ENCODE results near the gene CXCL13. TPM values are rescaled to one million over a fixed set of nuclear protein-coding genes. Genes with fewer than 3 reads are reported as not detected.

The CXCL13 gene
- total RNA-seq, 1 experiment from 2014 or later = not detected

GRCh38 chr4:77593993-77594392, 11.6 kb upstream of the CXCL13 start:
- Histone ChIP-seq H3K36me3 (ENCODE audit: insufficient read depth, low read length) (no peaks in the 10 kb centered on the region), H3K27me3 (ENCODE audit: low read length) (no peaks in the 10 kb centered on the region), H3K9me3 (ENCODE audit: low read length) (no peaks in the 10 kb centered on the region), H3K27ac (ENCODE audit: low read length) (no peak overlapping the region), H3K9ac (ENCODE audit: low read length) (no peak overlapping the region), H3K9me2 (replicated peaks; ENCODE audit: insufficient read depth, low read length) (no peaks in the 10 kb centered on the region), H3K4me3 (ENCODE audit: low read length) (no peak overlapping the region), H3K79me2 (ENCODE audit: low read length) (no peaks in the 10 kb centered on the region), H3K4me2 (ENCODE audit: low read depth, low read length, poor library complexity, severe bottlenecking) (no peak overlapping the region), H4K20me1 (ENCODE audit: insufficient read depth, low read depth, low read length) (no peaks in the 10 kb centered on the region), H2AFZ (ENCODE audit: low read length) (no peak overlapping the region), H3K4me1 (ENCODE audit: low read length) (no peaks in the 10 kb centered on the region)
- DNase-seq = no peak

GRCh38 chr4:77595364-77595973, 10.2 kb upstream of the CXCL13 start:
- Histone ChIP-seq H4K20me1 (ENCODE audit: insufficient read depth, low read depth, low read length) (no peaks in the 10 kb centered on the region), H3K79me2 (ENCODE audit: low read length) (no peaks in the 10 kb centered on the region), H3K27me3 (ENCODE audit: low read length) (no peaks in the 10 kb centered on the region), H3K9ac (ENCODE audit: low read length) (no peak overlapping the region), H2AFZ (ENCODE audit: low read length) (no peak overlapping the region), H3K4me2 (ENCODE audit: low read depth, low read length, poor library complexity, severe bottlenecking) (no peak overlapping the region), H3K9me2 (replicated peaks; ENCODE audit: insufficient read depth, low read length) (no peaks in the 10 kb centered on the region), H3K36me3 (ENCODE audit: insufficient read depth, low read length) (no peaks in the 10 kb centered on the region), H3K4me3 (ENCODE audit: low read length) (no peak overlapping the region), H3K27ac (ENCODE audit: low read length) (no peak overlapping the region), H3K4me1 (ENCODE audit: low read length) (no peaks in the 10 kb centered on the region), H3K9me3 (ENCODE audit: low read length) (no peaks in the 10 kb centered on the region)
- no peak for DNase-seq

GRCh38 chr4:77599378-77599777, 6.2 kb upstream of the CXCL13 start:
- Histone ChIP-seq H3K27me3 (ENCODE audit: low read length) (no peaks in the 10 kb centered on the region), H3K9me2 (replicated peaks; ENCODE audit: insufficient read depth, low read length) (no peaks in the 10 kb centered on the region), H4K20me1 (ENCODE audit: insufficient read depth, low read depth, low read length) (no peaks in the 10 kb centered on the region), H3K4me1 (ENCODE audit: low read length) (no peaks in the 10 kb centered on the region), H3K27ac (ENCODE audit: low read length) (no peak overlapping the region), H3K9me3 (ENCODE audit: low read length) (no peaks in the 10 kb centered on the region), H2AFZ (ENCODE audit: low read length) (no peak overlapping the region), H3K4me2 (ENCODE audit: low read depth, low read length, poor library complexity, severe bottlenecking) (no peak overlapping the region), H3K9ac (ENCODE audit: low read length) (no peak overlapping the region), H3K4me3 (ENCODE audit: low read length) (no peak overlapping the region), H3K36me3 (ENCODE audit: insufficient read depth, low read length) (no peaks in the 10 kb centered on the region), H3K79me2 (ENCODE audit: low read length) (no peaks in the 10 kb centered on the region)
- peak; percentile 49 for DNase-seq

GRCh38 chr4:77600521-77601451, 4.8 kb upstream of the CXCL13 start:
- no peak overlapping the region for H3K4me3 ChIP-seq (ENCODE audit: low read length)
- H3K9me2 ChIP-seq (replicated peaks; ENCODE audit: insufficient read depth, low read length) = no peaks in the 10 kb centered on the region
- H3K27me3 ChIP-seq (ENCODE audit: low read length) = no peaks in the 10 kb centered on the region
- H4K20me1 ChIP-seq (ENCODE audit: insufficient read depth, low read depth, low read length) = no peaks in the 10 kb centered on the region
- H3K9me3 ChIP-seq (ENCODE audit: low read length) = no peaks in the 10 kb centered on the region
- DNase-seq = peak; percentile 57
- H3K9ac ChIP-seq (ENCODE audit: low read length) = no peak overlapping the region
- no peak overlapping the region for H3K4me2 ChIP-seq (ENCODE audit: low read depth, low read length, poor library complexity, severe bottlenecking)
- no peak overlapping the region for H2AFZ ChIP-seq (ENCODE audit: low read length)
- no peaks in the 10 kb centered on the region for H3K4me1 ChIP-seq (ENCODE audit: low read length)
- H3K27ac ChIP-seq (ENCODE audit: low read length) = no peak overlapping the region
- H3K79me2 ChIP-seq (ENCODE audit: low read length) = no peaks in the 10 kb centered on the region
- H3K36me3 ChIP-seq (ENCODE audit: insufficient read depth, low read length) = no peaks in the 10 kb centered on the region

DNA sequence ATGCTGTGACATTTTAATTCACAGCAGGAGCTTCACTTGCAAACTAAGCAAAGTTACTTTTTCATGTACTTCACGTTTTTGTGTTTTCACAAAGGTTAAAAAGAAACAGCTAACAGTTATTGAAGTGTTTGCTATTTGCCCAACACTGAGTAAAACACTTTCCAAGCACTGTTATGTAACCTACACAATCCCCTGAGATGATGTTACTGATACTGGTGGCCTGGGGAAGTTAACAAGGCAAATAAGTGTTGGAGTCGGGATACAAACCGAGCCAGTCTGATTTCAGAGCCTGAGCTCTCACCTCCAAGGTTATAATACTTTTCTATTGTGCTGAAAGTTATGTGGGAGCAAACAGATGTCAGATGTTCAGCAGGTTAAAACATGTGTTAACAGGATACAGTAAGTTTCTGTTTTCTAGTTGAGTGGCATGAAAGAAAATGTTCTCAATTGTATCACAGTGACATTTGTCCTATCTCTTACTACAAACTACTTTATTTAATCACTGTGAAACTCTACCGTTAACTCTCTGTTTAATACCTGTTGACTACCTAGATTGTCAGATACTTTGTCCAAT, 3.9 kb upstream of the CXCL13 start:
- no peak overlapping the region for H2AFZ ChIP-seq (ENCODE audit: low read length)
- no peaks in the 10 kb centered on the region for H3K9me3 ChIP-seq (ENCODE audit: low read length)
- H4K20me1 ChIP-seq (ENCODE audit: insufficient read depth, low read depth, low read length) = no peaks in the 10 kb centered on the region
- H3K36me3 ChIP-seq (ENCODE audit: insufficient read depth, low read length) = no peaks in the 10 kb centered on the region
- no peak overlapping the region for H3K4me2 ChIP-seq (ENCODE audit: low read depth, low read length, poor library complexity, severe bottlenecking)
- DNase-seq = no peak
- no peaks in the 10 kb centered on the region for H3K27me3 ChIP-seq (ENCODE audit: low read length)
- H3K79me2 ChIP-seq (ENCODE audit: low read length) = no peaks in the 10 kb centered on the region
- H3K4me1 ChIP-seq (ENCODE audit: low read length) = no peaks in the 10 kb centered on the region
- H3K4me3 ChIP-seq (ENCODE audit: low read length) = no peak overlapping the region
- no peaks in the 10 kb centered on the region for H3K9me2 ChIP-seq (replicated peaks; ENCODE audit: insufficient read depth, low read length)
- no peak overlapping the region for H3K27ac ChIP-seq (ENCODE audit: low read length)
- H3K9ac ChIP-seq (ENCODE audit: low read length) = no peak overlapping the region

- Histone ChIP-seq H3K9ac (ENCODE audit: low read length) (no peak overlapping the region), H3K79me2 (ENCODE audit: low read length) (no peaks in the 10 kb centered on the region), H3K4me3 (ENCODE audit: low read length) (no peak overlapping the region), H3K9me3 (ENCODE audit: low read length) (no peaks in the 10 kb centered on the region), H3K4me2 (ENCODE audit: low read depth, low read length, poor library complexity, severe bottlenecking) (no peak overlapping the region), H4K20me1 (ENCODE audit: insufficient read depth, low read depth, low read length) (no peaks in the 10 kb centered on the region), H3K36me3 (ENCODE audit: insufficient read depth, low read length) (no peaks in the 10 kb centered on the region), H3K9me2 (replicated peaks; ENCODE audit: insufficient read depth, low read length) (no peaks in the 10 kb centered on the region), H3K4me1 (ENCODE audit: low read length) (no peaks in the 10 kb centered on the region), H3K27me3 (ENCODE audit: low read length) (no peaks in the 10 kb centered on the region), H2AFZ (ENCODE audit: low read length) (no peak overlapping the region), H3K27ac (ENCODE audit: low read length) (no peak overlapping the region)
- no peak for DNase-seq
These were observed 7.6 kb downstream of the CXCL13 start for GRCh38 chr4:77613267-77613666.

GRCh38 chr4:77615153-77615552, 9.5 kb downstream of the CXCL13 start:
- DNase-seq = no peak
- H3K4me3 ChIP-seq (ENCODE audit: low read length) = no peak overlapping the region

GRCh38 chr4:77617203-77617602, 11.6 kb downstream of the CXCL13 start:
- no peak overlapping the region for H3K4me2 ChIP-seq (ENCODE audit: low read depth, low read length, poor library complexity, severe bottlenecking)
- no peaks in the 10 kb centered on the region for H3K27me3 ChIP-seq (ENCODE audit: low read length)
- H3K9me2 ChIP-seq (replicated peaks; ENCODE audit: insufficient read depth, low read length) = no peaks in the 10 kb centered on the region
- no peak overlapping the region for H2AFZ ChIP-seq (ENCODE audit: low read length)
- H3K4me3 ChIP-seq (ENCODE audit: low read length) = no peak overlapping the region
- DNase-seq = no peak
- no peak overlapping the region for H3K9ac ChIP-seq (ENCODE audit: low read length)
- H3K27ac ChIP-seq (ENCODE audit: low read length) = no peak overlapping the region
- no peaks in the 10 kb centered on the region for H3K36me3 ChIP-seq (ENCODE audit: insufficient read depth, low read length)
- H3K4me1 ChIP-seq (ENCODE audit: low read length) = 0 out of 2 replicates have a peak, but pooled peaks cover 4% of the 10 kb centered on the region
- H3K79me2 ChIP-seq (ENCODE audit: low read length) = no peaks in the 10 kb centered on the region
- H4K20me1 ChIP-seq (ENCODE audit: insufficient read depth, low read depth, low read length) = no peaks in the 10 kb centered on the region
- no peaks in the 10 kb centered on the region for H3K9me3 ChIP-seq (ENCODE audit: low read length)

More at GRCh38 chr4:77615153-77615552, 9.5 kb downstream of the CXCL13 start:
- Histone ChIP-seq H3K36me3 (ENCODE audit: insufficient read depth, low read length) (no peaks in the 10 kb centered on the region), H3K9ac (ENCODE audit: low read length) (no peak overlapping the region), H3K4me2 (ENCODE audit: low read depth, low read length, poor library complexity, severe bottlenecking) (no peak overlapping the region), H3K9me2 (replicated peaks; ENCODE audit: insufficient read depth, low read length) (no peaks in the 10 kb centered on the region), H3K79me2 (ENCODE audit: low read length) (no peaks in the 10 kb centered on the region), H3K4me1 (ENCODE audit: low read length) (0 out of 2 replicates have a peak, but pooled peaks cover 4% of the 10 kb centered on the region), H4K20me1 (ENCODE audit: insufficient read depth, low read depth, low read length) (no peaks in the 10 kb centered on the region), H3K27me3 (ENCODE audit: low read length) (no peaks in the 10 kb centered on the region), H2AFZ (ENCODE audit: low read length) (no peak overlapping the region), H3K27ac (ENCODE audit: low read length) (no peak overlapping the region), H3K9me3 (ENCODE audit: low read length) (no peaks in the 10 kb centered on the region)

Data from Karpas-422 (cell line).